ENCODE results near the gene TBC1D22A.

Gene TBC1D22A

GRCh38 chr22:47206164-47206563 lies 443.7 kb downstream of the TBC1D22A start:
- TF ChIP-seq, protein P1, sequence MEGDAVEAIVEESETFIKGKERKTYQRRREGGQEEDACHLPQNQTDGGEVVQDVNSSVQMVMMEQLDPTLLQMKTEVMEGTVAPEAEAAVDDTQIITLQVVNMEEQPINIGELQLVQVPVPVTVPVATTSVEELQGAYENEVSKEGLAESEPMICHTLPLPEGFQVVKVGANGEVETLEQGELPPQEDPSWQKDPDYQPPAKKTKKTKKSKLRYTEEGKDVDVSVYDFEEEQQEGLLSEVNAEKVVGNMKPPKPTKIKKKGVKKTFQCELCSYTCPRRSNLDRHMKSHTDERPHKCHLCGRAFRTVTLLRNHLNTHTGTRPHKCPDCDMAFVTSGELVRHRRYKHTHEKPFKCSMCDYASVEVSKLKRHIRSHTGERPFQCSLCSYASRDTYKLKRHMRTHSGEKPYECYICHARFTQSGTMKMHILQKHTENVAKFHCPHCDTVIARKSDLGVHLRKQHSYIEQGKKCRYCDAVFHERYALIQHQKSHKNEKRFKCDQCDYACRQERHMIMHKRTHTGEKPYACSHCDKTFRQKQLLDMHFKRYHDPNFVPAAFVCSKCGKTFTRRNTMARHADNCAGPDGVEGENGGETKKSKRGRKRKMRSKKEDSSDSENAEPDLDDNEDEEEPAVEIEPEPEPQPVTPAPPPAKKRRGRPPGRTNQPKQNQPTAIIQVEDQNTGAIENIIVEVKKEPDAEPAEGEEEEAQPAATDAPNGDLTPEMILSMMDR (IDR thresholded peaks at IDR 0.05; ENCODE audit: extremely low read depth, missing control alignments), result no peak
- DNase-seq (ENCODE audit: low spot score), result no peak

- no peak for DNase-seq (ENCODE audit: low spot score)
- TF ChIP-seq, protein P1 (IDR thresholded peaks at IDR 0.05; ENCODE audit: extremely low read depth, missing control alignments), result no peak
Observed at GRCh38 chr22:47206666-47207218, 444.3 kb downstream of the TBC1D22A start.

GRCh38 chr22:47207387-47207786 lies 444.9 kb downstream of the TBC1D22A start:
- no peak for DNase-seq (ENCODE audit: low spot score)
- TF ChIP-seq, protein P1 (IDR thresholded peaks at IDR 0.05; ENCODE audit: extremely low read depth, missing control alignments), result no peak

DNA sequence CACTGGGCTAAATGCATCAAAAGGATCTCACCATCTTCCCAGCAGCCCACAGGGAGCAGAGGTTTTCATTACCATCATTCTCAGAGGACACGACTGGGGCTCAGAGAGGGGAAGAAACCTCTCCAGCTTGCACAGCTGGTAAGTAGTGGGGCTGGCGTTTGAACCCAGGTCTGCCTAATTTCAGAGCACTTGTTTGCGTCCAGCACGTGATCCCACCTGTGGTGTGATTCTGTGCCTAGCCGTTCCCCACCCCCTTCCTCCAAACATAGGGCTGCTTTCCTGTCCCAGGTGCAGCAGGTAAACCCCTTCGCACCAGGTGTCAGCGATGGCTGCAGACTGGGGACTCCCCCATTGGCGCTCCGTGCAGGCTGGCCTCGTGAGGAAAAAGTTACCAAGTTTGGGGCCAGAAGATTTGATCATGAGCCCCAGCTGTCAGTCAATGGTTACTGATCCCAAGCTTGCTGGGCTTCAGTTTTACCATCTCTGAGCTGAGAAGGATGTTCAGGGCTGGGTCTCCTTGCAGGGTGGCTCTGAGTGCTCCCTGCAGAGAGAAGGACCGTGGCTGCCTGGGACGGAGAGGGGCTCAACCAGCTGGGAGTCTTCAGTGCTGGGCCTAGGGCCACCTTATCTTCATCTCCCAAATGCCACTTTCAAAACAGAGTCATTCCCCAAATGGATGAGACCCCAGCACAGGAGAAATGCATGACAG lies 445.6 kb downstream of the TBC1D22A start:
- TF ChIP-seq, protein P1 (IDR thresholded peaks at IDR 0.05; ENCODE audit: extremely low read depth, missing control alignments), result no peak
- no peak for DNase-seq (ENCODE audit: low spot score)

DNA sequence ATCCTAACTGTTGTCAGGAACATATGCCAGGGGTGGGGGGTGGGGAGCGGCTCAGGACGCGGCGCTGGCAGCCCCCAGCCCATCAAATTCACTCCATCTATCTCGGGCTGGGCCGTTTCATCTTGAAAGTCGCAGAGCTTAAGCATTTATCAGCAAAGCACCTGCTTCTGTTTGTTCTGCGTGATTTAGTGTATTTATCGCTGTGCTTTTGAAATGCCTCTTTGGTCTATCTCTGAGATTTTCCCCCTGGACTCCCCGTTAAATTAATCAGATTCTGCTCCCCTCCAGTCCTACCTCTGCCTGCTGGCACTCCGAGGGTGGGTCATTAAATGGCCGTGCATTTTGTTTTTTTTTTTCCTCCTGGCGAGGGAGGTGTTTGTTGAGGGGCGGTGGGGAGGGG lies 446.2 kb downstream of the TBC1D22A start:
- no peak for DNase-seq (ENCODE audit: low spot score)
- TF ChIP-seq, protein P1 (IDR thresholded peaks at IDR 0.05; ENCODE audit: extremely low read depth, missing control alignments), result no peak

DNA sequence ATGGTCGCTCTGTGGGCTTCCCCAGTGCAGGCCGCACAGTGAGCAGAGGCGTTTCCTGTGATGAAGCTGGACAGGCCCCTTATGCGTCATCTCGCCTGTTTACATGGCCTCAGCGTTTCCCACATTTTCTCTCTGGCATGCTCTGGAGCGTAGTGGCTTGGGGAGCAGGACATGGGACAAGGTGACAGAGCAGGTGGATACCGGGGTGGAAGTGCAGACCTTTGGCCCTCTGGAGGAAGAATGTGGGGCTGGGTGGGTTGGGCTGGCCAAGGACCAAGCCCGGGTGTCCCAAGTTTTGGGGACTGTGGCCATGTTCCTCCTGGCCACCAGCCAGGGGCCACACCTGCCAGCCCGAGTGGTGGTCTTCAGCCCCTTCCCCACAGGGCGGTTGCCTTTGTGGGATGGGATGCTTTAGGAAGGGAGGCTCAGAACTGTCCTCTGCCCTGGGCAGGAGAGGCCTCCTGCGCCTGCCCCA lies 446.6 kb downstream of the TBC1D22A start:
- DNase-seq (ENCODE audit: low spot score), result no peak
- TF ChIP-seq, protein P1 (IDR thresholded peaks at IDR 0.05; ENCODE audit: extremely low read depth, missing control alignments), result no peak

DNA sequence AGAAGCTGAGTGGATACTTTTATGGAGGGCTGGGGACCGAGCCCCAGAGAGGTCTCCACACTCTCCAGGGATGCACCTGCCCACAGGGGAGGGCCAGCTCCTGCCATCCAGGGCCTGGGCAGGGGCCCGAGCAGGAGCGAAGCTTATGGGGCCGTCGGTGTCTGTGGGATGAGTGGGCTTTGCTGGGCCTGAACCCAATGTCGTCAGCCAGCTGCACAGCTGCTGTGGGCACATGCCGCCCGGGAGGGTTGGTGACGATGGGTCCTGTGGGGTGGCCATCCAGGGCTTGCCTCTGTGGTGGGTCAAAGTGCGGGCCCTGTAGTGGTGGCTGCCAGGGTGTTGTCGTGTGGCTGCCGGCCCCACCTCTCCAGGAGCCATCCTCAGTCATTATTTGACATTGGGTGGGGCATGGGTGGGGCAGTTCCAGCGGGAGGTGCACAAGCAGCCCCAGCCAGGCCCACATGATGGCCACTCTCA lies 447.1 kb downstream of the TBC1D22A start:
- TF ChIP-seq, protein P1 (IDR thresholded peaks at IDR 0.05; ENCODE audit: extremely low read depth, missing control alignments), result no peak
- no peak for DNase-seq (ENCODE audit: low spot score)
